ENCODE data around the gene UTP3. TPM values are rescaled to one million over a fixed set of nuclear protein-coding genes. Genes with fewer than 3 reads are reported as not detected.
"Not testable (repeated sequence)": the region's sequence is repeated elsewhere in the genome, so short reads cannot be mapped to it uniquely, and the experiment has no call there.

Gene UTP3
- total RNA-seq, 2 donors from 2014 or later, result 16.8 to 18.1 TPM

- Mint-ChIP-seq H3K27ac (no peak overlapping the region), H3K27me3 (peaks cover 14% of the 10 kb centered on the region), H3K36me3 (ENCODE audit: low read depth) (peaks cover 3% of the 10 kb centered on the region), H3K4me1 (no peaks in the 10 kb centered on the region), H3K4me3 (no peak overlapping the region)
- no peak for ATAC-seq
- no peak for DNase-seq
- H3K9me3 ChIP-seq (ENCODE audit: control insufficient read depth, low read length, poor library complexity, severe bottlenecking), result no peaks in the 10 kb centered on the region
These were observed 17.2 kb upstream of the UTP3 start for GRCh38 chr4:70671091-70671490.

DNA sequence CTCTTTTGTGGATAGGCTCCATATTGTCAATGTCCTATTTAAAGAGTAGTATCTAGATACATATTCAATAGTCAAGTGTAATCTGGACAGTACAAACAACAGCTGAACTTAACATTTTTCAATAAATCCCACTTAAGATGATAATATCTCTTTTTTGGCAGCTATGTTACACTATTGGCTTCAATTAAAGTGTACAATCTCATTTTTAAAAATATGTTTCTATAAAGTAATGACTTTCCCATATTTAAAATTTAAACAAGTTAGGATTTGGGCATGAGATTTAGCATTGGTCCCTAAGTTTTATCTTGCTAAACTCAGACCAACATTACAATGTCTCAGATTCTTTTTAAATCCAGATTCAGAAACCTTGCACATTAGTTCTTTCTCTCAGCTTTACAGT, 14.1 kb upstream of the UTP3 start:
- Mint-ChIP-seq H3K27ac (no peak overlapping the region), H3K4me1 (peaks cover 16% of the 10 kb centered on the region), H3K36me3 (ENCODE audit: low read depth) (peaks cover 3% of the 10 kb centered on the region), H3K27me3 (peaks cover 14% of the 10 kb centered on the region), H3K4me3 (no peak overlapping the region)
- DNase-seq, result no peak
- no peaks in the 10 kb centered on the region for H3K9me3 ChIP-seq (ENCODE audit: control insufficient read depth, low read length, poor library complexity, severe bottlenecking)
- ATAC-seq, result no peak

DNA sequence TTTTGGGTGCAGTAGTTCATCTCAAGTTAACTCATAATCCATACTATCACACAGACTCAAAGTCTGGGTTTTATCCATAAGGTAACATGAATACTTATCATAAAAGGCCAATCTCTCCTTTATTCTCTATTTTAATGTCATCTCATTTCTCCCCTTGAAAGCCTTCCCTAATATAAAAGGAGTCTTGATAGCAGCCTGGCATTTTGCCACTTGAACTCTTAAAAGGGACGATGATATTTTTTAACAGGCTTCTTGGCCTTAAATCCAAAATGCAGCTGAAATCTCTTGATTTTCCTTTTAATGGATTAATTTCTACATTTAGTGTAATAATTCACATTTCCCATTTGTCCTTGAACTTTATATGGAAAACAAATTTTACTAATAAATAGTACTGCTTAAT, 13.6 kb upstream of the UTP3 start:
- no peak for DNase-seq
- no peaks in the 10 kb centered on the region for H3K9me3 ChIP-seq (ENCODE audit: control insufficient read depth, low read length, poor library complexity, severe bottlenecking)
- H3K4me1 Mint-ChIP-seq, result peaks cover 20% of the 10 kb centered on the region
- H3K36me3 Mint-ChIP-seq (ENCODE audit: low read depth), result peaks cover 3% of the 10 kb centered on the region
- peaks cover 14% of the 10 kb centered on the region for H3K27me3 Mint-ChIP-seq
- ATAC-seq, result no peak
- no peak overlapping the region for H3K4me3 Mint-ChIP-seq
- H3K27ac Mint-ChIP-seq, result peak overlapping the region; percentile 19

GRCh38 chr4:70676554-70677090, 11.7 kb upstream of the UTP3 start:
- Mint-ChIP-seq H3K4me1 (peaks cover 20% of the 10 kb centered on the region), H3K27ac (no peak overlapping the region), H3K36me3 (ENCODE audit: low read depth) (peaks cover 2% of the 10 kb centered on the region), H3K4me3 (no peak overlapping the region), H3K27me3 (no peaks in the 10 kb centered on the region)
- DNase-seq (no peak), ATAC-seq (no peak)
- H3K9me3 ChIP-seq (ENCODE audit: control insufficient read depth, low read length, poor library complexity, severe bottlenecking), result no peaks in the 10 kb centered on the region

DNA sequence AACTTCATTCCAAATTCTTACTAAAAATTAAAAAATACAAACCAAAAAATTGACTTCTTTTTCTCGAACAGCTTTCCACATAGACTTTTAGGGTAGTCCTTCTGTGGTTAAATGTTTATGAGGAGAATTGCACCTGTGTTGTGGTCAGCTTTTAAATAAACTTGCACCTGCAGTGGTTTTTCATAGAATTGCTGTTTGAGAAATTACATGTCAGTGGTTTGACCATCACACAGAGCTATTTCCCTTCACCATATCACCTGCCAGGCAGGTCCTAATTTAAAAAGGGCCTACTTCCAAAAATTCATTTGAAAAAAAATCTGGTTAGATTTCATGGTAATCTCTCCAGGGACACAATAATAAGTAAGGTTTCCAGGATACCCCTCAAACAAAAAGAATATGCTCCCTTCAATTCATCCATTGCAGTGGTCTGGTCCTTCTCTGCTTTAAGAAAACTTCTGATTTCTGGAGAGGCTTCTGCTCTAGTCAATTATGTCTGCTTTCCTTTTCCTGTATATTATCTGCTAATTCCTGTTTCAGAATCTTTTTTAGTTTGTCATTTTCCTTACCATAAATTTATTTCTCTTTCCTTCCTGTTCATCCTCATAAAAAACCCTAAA, 9.8 kb upstream of the UTP3 start:
- H3K36me3 Mint-ChIP-seq (ENCODE audit: low read depth), result peaks cover 2% of the 10 kb centered on the region
- H3K9me3 ChIP-seq (ENCODE audit: control insufficient read depth, low read length, poor library complexity, severe bottlenecking), result no peaks in the 10 kb centered on the region
- peak overlapping the region; percentile 84 for H3K27ac Mint-ChIP-seq
- DNase-seq, result no peak
- H3K4me3 Mint-ChIP-seq, result peak overlapping the region; percentile 72
- peaks cover 20% of the 10 kb centered on the region for H3K4me1 Mint-ChIP-seq
- no peak for ATAC-seq
- no peaks in the 10 kb centered on the region for H3K27me3 Mint-ChIP-seq

- no peaks in the 10 kb centered on the region for H3K9me3 ChIP-seq (ENCODE audit: control insufficient read depth, low read length, poor library complexity, severe bottlenecking)
- Mint-ChIP-seq H3K4me3 (no peak overlapping the region), H3K36me3 (ENCODE audit: low read depth) (peaks cover 2% of the 10 kb centered on the region), H3K4me1 (peaks cover 22% of the 10 kb centered on the region), H3K27ac (no peak overlapping the region), H3K27me3 (no peaks in the 10 kb centered on the region)
- DNase-seq, result no peak
- no peak for ATAC-seq
These were observed 7.4 kb upstream of the UTP3 start for GRCh38 chr4:70680934-70681333.

DNA sequence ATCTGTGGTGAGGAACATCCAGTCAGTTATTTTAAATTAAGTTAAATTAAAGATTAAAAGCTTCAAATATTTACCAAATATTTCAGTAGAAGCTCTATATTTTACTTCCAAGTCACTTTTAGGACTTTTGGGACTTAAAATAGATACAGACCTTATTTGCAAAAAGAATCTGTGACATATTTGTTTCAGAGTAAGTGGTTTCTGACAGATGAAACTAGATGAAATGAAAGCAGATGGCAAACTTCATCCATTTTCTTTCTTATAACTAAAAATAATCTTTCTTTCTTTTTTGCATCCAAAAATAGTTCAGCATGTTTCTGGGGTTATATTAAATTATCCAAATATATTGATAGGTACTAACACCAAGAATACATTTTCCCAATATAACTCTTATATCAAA, 6.6 kb upstream of the UTP3 start:
- H3K4me3 Mint-ChIP-seq, result no peak overlapping the region
- peaks cover 18% of the 10 kb centered on the region for H3K4me1 Mint-ChIP-seq
- ATAC-seq (no peak), DNase-seq (no peak)
- no peak overlapping the region for H3K27ac Mint-ChIP-seq
- H3K27me3 Mint-ChIP-seq, result no peaks in the 10 kb centered on the region
- H3K36me3 Mint-ChIP-seq (ENCODE audit: low read depth), result peaks cover 2% of the 10 kb centered on the region
- H3K9me3 ChIP-seq (ENCODE audit: control insufficient read depth, low read length, poor library complexity, severe bottlenecking), result no peaks in the 10 kb centered on the region

DNA sequence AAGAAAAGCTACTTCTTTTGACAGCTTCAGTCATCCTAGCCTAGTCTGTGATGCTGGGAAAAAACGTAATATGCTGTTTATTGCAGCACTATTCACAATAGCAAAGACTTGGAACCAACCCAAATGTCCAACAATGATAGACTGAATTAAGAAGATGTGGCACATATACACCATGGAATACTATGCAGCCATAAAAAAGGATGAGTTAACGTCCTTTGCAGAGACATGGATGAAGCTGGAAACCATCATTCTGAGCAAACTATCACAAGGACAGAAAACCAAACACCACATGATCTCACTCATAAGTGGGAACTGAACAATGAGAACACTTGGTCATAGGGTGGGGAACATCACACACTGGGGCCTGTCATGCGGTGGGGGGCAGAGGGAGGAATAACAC, 6.2 kb upstream of the UTP3 start:
- H3K9me3 ChIP-seq (ENCODE audit: control insufficient read depth, low read length, poor library complexity, severe bottlenecking); H3K4me3 Mint-ChIP-seq; H3K36me3 Mint-ChIP-seq (ENCODE audit: low read depth); ATAC-seq; DNase-seq; H3K27ac Mint-ChIP-seq; H3K27me3 Mint-ChIP-seq: not testable (repeated sequence)
- peaks cover 16% of the 10 kb centered on the region for H3K4me1 Mint-ChIP-seq

GRCh38 chr4:70687392-70687791, 940 bp upstream of the UTP3 start:
- H3K27me3 Mint-ChIP-seq, result no peaks in the 10 kb centered on the region
- H3K36me3 Mint-ChIP-seq (ENCODE audit: low read depth), result peaks cover 6% of the 10 kb centered on the region
- peak overlapping the region; percentile 99 for H3K27ac Mint-ChIP-seq
- H3K4me3 Mint-ChIP-seq, result peak overlapping the region; percentile 99
- H3K9me3 ChIP-seq (ENCODE audit: control insufficient read depth, low read length, poor library complexity, severe bottlenecking), result no peaks in the 10 kb centered on the region
- H3K4me1 Mint-ChIP-seq, result peaks cover 31% of the 10 kb centered on the region
- ATAC-seq (peak; percentile 4), DNase-seq (no peak)

DNA sequence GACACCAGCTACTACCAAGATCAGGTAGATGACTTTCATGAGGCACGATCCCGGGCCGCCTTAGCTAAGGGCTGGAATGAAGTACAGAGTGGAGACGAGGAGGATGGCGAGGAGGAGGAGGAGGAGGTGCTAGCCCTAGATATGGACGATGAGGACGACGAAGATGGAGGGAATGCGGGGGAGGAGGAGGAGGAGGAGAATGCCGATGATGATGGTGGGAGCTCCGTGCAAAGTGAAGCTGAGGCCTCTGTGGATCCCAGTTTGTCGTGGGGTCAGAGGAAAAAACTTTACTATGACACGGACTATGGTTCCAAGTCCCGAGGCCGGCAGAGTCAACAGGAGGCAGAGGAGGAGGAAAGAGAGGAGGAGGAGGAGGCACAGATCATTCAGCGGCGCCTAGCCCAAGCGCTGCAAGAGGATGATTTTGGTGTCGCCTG, 481 bp downstream of the UTP3 start:
- DNase-seq (no peak), ATAC-seq (peak; percentile 6)
- peaks cover 6% of the 10 kb centered on the region for H3K36me3 Mint-ChIP-seq (ENCODE audit: low read depth)
- peak overlapping the region; percentile 99 for H3K4me3 Mint-ChIP-seq
- H3K27ac Mint-ChIP-seq, result peak overlapping the region; percentile 99
- peaks cover 31% of the 10 kb centered on the region for H3K4me1 Mint-ChIP-seq
- no peaks in the 10 kb centered on the region for H3K9me3 ChIP-seq (ENCODE audit: control insufficient read depth, low read length, poor library complexity, severe bottlenecking)
- H3K27me3 Mint-ChIP-seq, result no peaks in the 10 kb centered on the region

DNA sequence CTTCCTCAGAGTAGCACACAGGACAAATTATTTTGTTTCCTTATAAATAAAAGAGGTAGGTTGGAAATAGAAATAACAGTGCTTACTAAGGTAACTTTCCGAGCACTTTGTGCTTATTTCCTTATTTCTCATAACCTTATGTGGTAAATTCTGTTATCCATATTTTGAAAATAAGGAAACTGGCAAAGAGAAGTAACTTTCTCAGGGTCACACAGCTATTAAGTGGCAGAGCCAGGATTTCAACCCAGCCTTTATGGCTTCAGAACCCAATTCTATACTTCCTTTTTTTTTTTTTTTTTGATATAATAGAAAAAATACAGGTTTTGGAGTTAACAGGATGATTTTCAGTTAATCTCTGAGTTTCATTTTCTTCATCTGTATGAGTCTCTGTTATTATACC, 3.3 kb downstream of the UTP3 start:
- ATAC-seq (no peak), DNase-seq (no peak)
- Mint-ChIP-seq H3K27ac (peak overlapping the region; percentile 83), H3K4me3 (no peak overlapping the region), H3K36me3 (ENCODE audit: low read depth) (peaks cover 6% of the 10 kb centered on the region), H3K4me1 (peaks cover 30% of the 10 kb centered on the region), H3K27me3 (no peaks in the 10 kb centered on the region)
- no peaks in the 10 kb centered on the region for H3K9me3 ChIP-seq (ENCODE audit: control insufficient read depth, low read length, poor library complexity, severe bottlenecking)

DNA sequence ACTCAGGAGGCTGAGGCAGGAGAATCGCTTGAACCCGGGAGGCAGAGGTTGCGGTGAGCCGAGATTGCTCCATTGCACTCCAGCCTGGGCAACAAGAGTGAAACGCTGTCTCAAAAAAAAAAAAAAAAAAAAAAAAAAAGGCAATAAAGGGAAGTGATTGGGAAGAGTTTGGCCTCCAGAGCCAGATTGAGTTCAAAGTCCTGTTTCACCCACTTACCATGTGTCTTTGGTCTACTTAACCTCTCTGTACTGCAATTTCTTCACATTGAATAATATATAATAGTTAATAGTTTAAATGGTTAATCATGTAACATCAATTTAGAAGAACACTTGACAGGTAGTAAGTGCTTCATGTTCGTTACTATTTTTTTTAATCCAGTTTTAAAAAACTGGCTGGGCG, 6.3 kb downstream of the UTP3 start:
- not testable (repeated sequence) for H3K27me3 Mint-ChIP-seq; H3K4me3 Mint-ChIP-seq; H3K27ac Mint-ChIP-seq; DNase-seq; H3K36me3 Mint-ChIP-seq (ENCODE audit: low read depth); H3K9me3 ChIP-seq (ENCODE audit: control insufficient read depth, low read length, poor library complexity, severe bottlenecking); ATAC-seq
- H3K4me1 Mint-ChIP-seq, result peaks cover 11% of the 10 kb centered on the region

GRCh38 chr4:70698435-70698834, 10.1 kb downstream of the UTP3 start:
- not testable (repeated sequence) for H3K36me3 Mint-ChIP-seq (ENCODE audit: low read depth); H3K27ac Mint-ChIP-seq; H3K9me3 ChIP-seq (ENCODE audit: control insufficient read depth, low read length, poor library complexity, severe bottlenecking); H3K27me3 Mint-ChIP-seq; ATAC-seq; H3K4me1 Mint-ChIP-seq; DNase-seq; H3K4me3 Mint-ChIP-seq

DNA sequence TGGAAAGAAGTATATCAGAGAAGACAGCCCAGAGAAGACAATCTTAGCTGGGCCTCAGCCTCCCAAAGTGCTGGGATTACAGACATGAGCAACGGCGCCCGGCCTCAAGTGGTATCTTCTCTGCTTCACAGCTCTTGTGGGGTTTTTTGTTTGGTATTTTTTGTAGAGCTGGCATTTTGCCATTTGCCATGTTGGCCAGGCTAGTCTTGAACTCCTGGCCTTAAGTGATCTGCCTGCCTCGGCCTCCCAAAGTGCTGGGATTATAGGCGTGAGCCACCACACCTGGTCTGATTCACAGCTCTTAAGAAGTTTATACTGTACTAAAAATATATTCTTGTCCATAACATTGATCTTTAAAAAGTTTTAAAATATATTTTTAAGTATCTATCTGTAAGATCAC, 12.4 kb downstream of the UTP3 start:
- no peaks in the 10 kb centered on the region for H3K9me3 ChIP-seq (ENCODE audit: control insufficient read depth, low read length, poor library complexity, severe bottlenecking)
- H3K27me3 Mint-ChIP-seq, result no peaks in the 10 kb centered on the region
- ATAC-seq, result no peak
- H3K4me1 Mint-ChIP-seq, result peaks cover 11% of the 10 kb centered on the region
- no peak for DNase-seq
- H3K36me3 Mint-ChIP-seq (ENCODE audit: low read depth), result no peaks in the 10 kb centered on the region
- no peak overlapping the region for H3K27ac Mint-ChIP-seq
- H3K4me3 Mint-ChIP-seq, result no peak overlapping the region
